Measurements from ENCODE around the gene INPP4B.
"Not testable (repeated sequence)": the region's sequence is repeated elsewhere in the genome, so short reads cannot be mapped to it uniquely, and the experiment has no call there.

INPP4B gene

GRCh38 chr4:142660728-142661127 is 185.4 kb downstream of the INPP4B start:
- DNase-seq, result no peak

GRCh38 chr4:142656178-142656577 is 189.9 kb downstream of the INPP4B start:
- DNase-seq, result no peak

DNA sequence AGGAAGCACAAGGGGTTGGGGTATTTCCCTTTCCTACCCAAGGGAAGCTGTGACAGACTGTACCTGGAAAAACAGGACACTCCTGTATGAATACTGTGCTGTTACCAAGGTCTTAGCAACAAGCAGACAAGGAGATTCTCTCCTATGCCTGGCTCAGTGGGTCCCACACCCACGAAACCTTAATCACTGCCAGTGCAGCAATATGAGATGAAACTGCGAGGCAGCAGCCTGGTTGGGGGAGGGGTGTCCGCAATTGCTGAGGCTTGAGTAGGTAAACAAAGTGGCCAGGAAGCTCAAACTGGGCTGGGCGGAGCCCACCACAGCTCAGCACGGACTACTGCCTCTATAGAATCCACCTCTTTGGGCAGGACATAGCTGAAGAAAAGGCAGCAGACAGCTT is 197.7 kb downstream of the INPP4B start:
- no peak for DNase-seq

GRCh38 chr4:142645475-142646108 is 200.5 kb downstream of the INPP4B start:
- no peak for DNase-seq

GRCh38 chr4:142644628-142645027 is 201.5 kb downstream of the INPP4B start:
- DNase-seq, result not testable (repeated sequence)

DNA sequence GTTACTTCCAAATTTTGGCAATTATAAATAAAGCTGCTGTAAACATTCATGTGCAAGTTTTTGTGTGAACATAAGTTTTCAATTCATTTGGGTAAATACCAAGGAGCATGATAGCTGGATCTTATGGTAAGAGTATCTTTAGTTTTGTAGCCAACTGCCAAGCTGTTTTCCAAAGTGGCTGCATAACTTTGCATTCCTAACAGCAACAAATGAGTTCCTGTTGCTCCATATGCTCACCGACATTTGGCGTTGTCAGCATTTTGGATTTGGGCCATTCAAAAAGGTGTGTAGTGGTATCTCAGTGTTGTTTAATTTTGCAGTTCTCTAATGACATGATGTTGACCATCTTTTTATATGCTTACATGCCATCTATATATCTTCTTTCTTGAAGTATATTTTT is 208.5 kb downstream of the INPP4B start:
- no peak for DNase-seq

- no peak for DNase-seq
Observed at GRCh38 chr4:142631836-142632235, 214.3 kb downstream of the INPP4B start.

- DNase-seq, result no peak
Observed at GRCh38 chr4:142615324-142615665, 230.8 kb downstream of the INPP4B start.

GRCh38 chr4:142614621-142615323 is 231.3 kb downstream of the INPP4B start:
- DNase-seq, result no peak

GRCh38 chr4:142607976-142608375 is 238.1 kb downstream of the INPP4B start:
- no peak for DNase-seq

DNA sequence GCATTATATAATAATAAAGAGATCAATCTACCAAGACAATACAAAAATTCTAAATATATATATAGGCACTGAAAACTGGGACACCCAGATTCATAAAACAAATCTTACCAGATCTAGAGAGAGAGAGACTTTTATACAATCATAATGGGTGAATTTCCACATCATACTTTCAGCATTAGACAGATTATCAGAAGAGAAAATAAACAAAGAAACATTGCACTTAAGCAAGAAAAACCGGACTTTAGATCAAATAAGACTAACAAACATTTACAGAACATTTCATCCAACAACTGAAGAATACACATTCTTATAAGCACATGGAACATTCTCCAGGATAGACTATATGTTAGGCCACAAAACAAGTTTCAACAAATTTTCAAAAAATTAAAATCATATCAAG is 245.1 kb downstream of the INPP4B start:
- DNase-seq, result no peak

GRCh38 chr4:142598132-142598531 is 248.0 kb downstream of the INPP4B start:
- DNase-seq, result no peak

DNA sequence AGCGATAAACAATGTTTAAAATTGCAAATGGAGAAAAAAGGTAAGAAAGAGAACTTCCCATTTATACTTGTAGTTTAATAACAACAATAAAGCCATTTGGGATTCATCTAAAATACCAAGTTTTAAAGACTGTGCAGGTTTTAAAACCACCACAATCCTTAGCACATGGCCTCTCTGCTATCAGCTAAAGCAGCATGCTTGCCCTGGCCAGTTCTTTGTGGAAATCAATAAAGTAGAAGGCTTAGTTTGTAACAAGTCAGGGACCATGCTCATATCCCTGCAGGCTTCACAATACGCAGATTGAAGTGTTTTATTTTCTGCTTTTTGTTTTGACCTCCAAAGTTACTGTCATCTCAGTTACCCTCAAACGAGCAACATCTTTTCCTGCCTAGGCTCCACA is 249.5 kb downstream of the INPP4B start:
- DNase-seq, result no peak

GRCh38 chr4:142596121-142596520 is 250.0 kb downstream of the INPP4B start:
- no peak for DNase-seq

DNA sequence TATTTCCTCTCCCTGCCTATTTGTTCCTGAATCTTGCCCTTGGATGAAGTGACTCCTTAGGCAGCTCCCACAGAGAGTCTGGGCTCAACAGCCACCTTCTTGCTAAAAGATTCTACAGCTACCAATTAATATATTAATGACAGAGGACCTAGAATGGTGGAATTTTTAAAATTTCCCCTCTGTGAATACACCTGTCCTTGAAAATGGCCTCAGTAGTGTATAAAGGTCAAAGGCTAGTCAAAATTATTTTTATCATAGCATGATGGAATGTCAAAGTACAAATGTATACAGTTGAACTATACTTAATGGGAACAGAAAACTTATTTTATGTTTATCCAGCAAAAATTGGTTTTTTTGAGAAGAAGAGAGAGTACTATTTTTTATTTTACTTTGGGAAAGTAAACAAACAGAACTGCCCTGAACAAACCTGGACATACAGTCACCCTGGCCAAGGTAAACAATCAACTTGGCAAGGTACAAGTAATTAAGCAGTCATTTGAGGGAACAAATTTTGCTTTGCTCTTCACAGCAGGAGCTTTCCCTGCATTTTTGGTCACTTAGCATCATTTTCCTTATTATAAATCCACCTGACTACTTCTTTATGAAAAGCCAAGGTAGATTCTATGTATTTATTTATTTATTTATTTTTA is 250.8 kb downstream of the INPP4B start:
- no peak for DNase-seq

- DNase-seq, result no peak
Observed at GRCh38 chr4:142585411-142585810, 260.7 kb downstream of the INPP4B start.

GRCh38 chr4:142583708-142584107 is 262.4 kb downstream of the INPP4B start:
- DNase-seq, result no peak

GRCh38 chr4:142582340-142582739 is 263.8 kb downstream of the INPP4B start:
- DNase-seq, result no peak

- no peak for DNase-seq
Observed at GRCh38 chr4:142581881-142582280, 264.2 kb downstream of the INPP4B start.

DNA sequence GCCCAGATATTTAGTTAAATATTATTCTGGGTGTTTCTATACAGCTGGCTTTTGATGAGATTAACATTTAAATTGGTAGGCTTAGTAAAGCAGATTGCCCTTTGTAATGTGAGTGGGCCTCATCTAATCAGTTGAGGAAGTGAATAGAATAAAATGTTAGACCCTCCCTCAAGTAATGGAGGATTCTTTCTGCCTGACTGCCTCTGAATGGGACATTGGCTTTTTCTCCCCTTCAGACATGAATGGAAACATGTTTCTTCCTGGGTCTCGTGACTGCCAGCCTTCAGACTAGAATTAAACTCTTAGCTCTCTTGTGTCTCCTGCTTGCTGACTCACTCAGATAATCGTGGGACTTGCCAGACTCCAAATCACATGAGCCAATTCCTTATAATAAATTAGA is 266.7 kb downstream of the INPP4B start:
- DNase-seq, result no peak

DNA sequence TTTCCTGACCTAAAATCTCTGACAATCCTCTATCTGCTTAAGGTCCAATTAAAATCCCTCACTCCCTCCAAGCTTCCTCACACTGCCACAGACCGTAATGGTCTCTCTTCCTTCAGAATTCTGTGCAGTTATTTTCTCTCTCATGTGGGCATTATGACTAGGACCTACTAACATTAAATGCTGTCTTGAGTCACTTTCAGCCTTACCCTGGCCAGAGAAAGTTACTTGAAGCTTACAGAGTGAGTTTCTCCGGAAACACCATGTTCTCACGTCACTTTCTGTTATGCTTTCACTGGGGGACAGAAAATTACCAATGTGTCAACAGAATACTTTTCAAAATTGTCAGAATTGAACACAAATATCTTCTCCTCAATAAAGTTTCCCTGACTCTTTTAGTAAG is 271.8 kb downstream of the INPP4B start:
- DNase-seq, result no peak

GRCh38 chr4:142572071-142572470 is 274.0 kb downstream of the INPP4B start:
- no peak for DNase-seq

GRCh38 chr4:142567620-142568451 is 278.3 kb downstream of the INPP4B start:
- no peak for DNase-seq

DNA sequence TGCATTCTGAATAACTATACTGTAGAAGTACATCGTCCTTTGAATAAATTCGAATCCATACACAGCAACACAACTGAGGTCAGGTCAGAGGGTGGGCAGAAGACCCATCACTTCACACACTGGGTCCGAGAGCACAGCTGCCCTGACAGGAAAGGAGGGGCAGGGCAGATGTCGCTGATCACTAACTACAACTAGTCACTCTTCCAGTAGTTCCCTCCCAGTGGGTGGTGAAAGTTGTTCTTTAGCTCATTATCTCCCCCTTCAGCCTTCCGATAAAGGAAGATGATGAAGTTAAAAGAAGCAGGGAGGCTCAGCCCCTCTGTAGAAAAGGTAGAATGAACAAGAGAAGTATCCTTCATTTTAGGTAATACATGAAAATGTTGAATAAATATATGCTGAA is 278.9 kb downstream of the INPP4B start:
- DNase-seq, result no peak
